GM12878 (cell line): ENCODE results near the gene BCKDK. TPM values are rescaled to one million over a fixed set of nuclear protein-coding genes. Genes with fewer than 3 reads are reported as not detected.

ENCODE experiments used
- ATAC-seq: fragments of 200-7000 bp; cut with Tn5 transposase; 3 replicates; pipeline ENCODE4 v1.9.1; 2020; ENCODE audit warnings: mild to moderate bottlenecking, moderate library complexity
- BruUV-seq: library from RNA; stranded (reverse); fragments of 400-500 nt; replicated peaks from 2 replicates; lab custom pipeline; 2021; lab: Mats Ljungman, UMichigan
- CTCF ChIA-PET: fragments of 300-600 bp; sonication (Branson Sonifier 250); formaldehyde crosslinking; extraction: SDS; loops from one replicate; lab custom pipeline; 2021; ENCODE audit warnings: inconsistent platforms; lab: Yijun Ruan, JAX
- POLR2A ChIA-PET: fragments of 350-600 bp; formaldehyde crosslinking; extraction: SDS; loops from one replicate; lab custom pipeline; 2021; ENCODE audit warnings: inconsistent platforms; lab: Charles Lee
- RAD21 ChIA-PET: fragments of 300-600 bp; sonication (Branson Sonifier 250); formaldehyde crosslinking; loops from one replicate; lab custom pipeline; 2023; ENCODE audit warnings: antibody characterized with exemption; ENCODE audit not compliant: unreplicated experiment; lab: Charles Lee
- SMC1A ChIA-PET: fragments of 300-600 bp; sonication (Branson Sonifier 250); formaldehyde crosslinking; loops from one replicate; lab custom pipeline; 2023; ENCODE audit not compliant: unreplicated experiment, uncharacterized antibody; lab: Charles Lee
- DNase-seq: peaks from one replicate; pipeline ENCODE4 v3.0.0-alpha.2; 2011; ENCODE audit warnings: low read depth, low spot score
- FAIRE-seq: peaks from 3 replicates; lab custom pipeline; 2011; peaks lifted over from hg19 to GRCh38; lab: Jason Lieb, UNC
- H2AFZ ChIP-seq: 2 replicates; pipeline ENCODE4 v1.6.0; 2011; ENCODE audit warnings: low read depth, low read length, control low read depth; ENCODE audit not compliant: control insufficient read depth
- H3K27ac ChIP-seq: 2 replicates; pipeline ENCODE4 v1.5.1; 2011; ENCODE audit warnings: control low read depth; ENCODE audit not compliant: control insufficient read depth, insufficient read depth
- H3K27me3 ChIP-seq, 2 experiments: replicated peaks in 1 of 2; 2 replicates each; pipeline versions ENCODE4 v1.6.0 to v1.6.1; 2011; ENCODE audit warnings: low read length in 1 of 2; ENCODE audit not compliant: control insufficient read depth in 2 of 2, insufficient read depth in 2 of 2
- H3K36me3 ChIP-seq, 2 experiments: 2 replicates each; pipeline ENCODE4 v1.5.1; 2011; ENCODE audit warnings: low read length in 1 of 2; ENCODE audit not compliant: control insufficient read depth in 2 of 2, insufficient read depth in 2 of 2
- H3K4me1 ChIP-seq: 2 replicates; pipeline ENCODE4 v1.6.1; 2011; ENCODE audit warnings: mild to moderate bottlenecking, low read length, moderate library complexity, mixed read lengths; ENCODE audit not compliant: control insufficient read depth, insufficient read depth
- H3K4me2 ChIP-seq: 2 replicates; pipeline ENCODE4 v1.6.0; 2011; ENCODE audit warnings: control low read depth; ENCODE audit not compliant: control insufficient read depth, insufficient read depth
- H3K4me3 ChIP-seq: fragments of 200-600 bp; sonication (generic); 2 replicates; pipeline ENCODE4 v1.5.1; 2016
- H3K79me2 ChIP-seq: 2 replicates; pipeline ENCODE4 v1.6.0; 2011; ENCODE audit warnings: low read length; ENCODE audit not compliant: control insufficient read depth, insufficient read depth
- H3K9ac ChIP-seq: 2 replicates; pipeline ENCODE4 v1.8.0; 2011; ENCODE audit warnings: low read length, control low read depth, mixed read lengths; ENCODE audit not compliant: control insufficient read depth, insufficient read depth
- H3K9me3 ChIP-seq: replicated peaks from 3 replicates; pipeline ENCODE4 v1.5.1; 2011; ENCODE audit warnings: mild to moderate bottlenecking, low read length; ENCODE audit not compliant: control insufficient read depth, insufficient read depth
- H4K20me1 ChIP-seq: 2 replicates; pipeline ENCODE4 v1.6.0; 2011; ENCODE audit not compliant: control insufficient read depth, insufficient read depth
- CREB1 ChIP-seq: IDR thresholded peaks from 2 replicates; pipeline ENCODE4 v1.6.1; 2012; ENCODE audit warnings: low read depth, mild to moderate bottlenecking, inconsistent platforms
- CREM ChIP-seq: IDR thresholded peaks from 2 replicates; pipeline ENCODE4 v1.6.1; 2014; ENCODE audit warnings: antibody characterized with exemption, low read depth
- HDGF ChIP-seq: fragments of 450-650 bp; IDR thresholded peaks from 2 replicates; pipeline ENCODE4 v1.6.1; 2016; ENCODE audit warnings: antibody characterized with exemption
- KDM1A ChIP-seq: fragments of 200-600 bp; sonication (generic); IDR thresholded peaks from 2 replicates; pipeline ENCODE4 v1.6.1; 2016; ENCODE audit warnings: borderline replicate concordance
- NBN ChIP-seq: fragments of 450-650 bp; IDR thresholded peaks from 2 replicates; pipeline ENCODE4 v1.6.1; 2016
- POLR2A ChIP-seq: IDR thresholded peaks from 2 replicates; pipeline ENCODE4 v1.6.1; 2011; ENCODE audit warnings: low read depth, mild to moderate bottlenecking, low read length
- POLR2AphosphoS5 ChIP-seq: IDR thresholded peaks from 2 replicates; pipeline ENCODE4 v1.6.1; 2011; ENCODE audit warnings: mild to moderate bottlenecking, low read length, inconsistent platforms
- RB1 ChIP-seq: fragments of 450-650 bp; formaldehyde crosslinking; IDR thresholded peaks from 2 replicates; pipeline ENCODE4 v1.6.1; 2017; ENCODE audit warnings: mild to moderate bottlenecking, borderline replicate concordance
- ZBED1 ChIP-seq: IDR thresholded peaks from 2 replicates; pipeline ENCODE4 v1.6.1; 2016; ENCODE audit warnings: borderline replicate concordance
- ZNF217 ChIP-seq: fragments of 450-650 bp; IDR thresholded peaks from 2 replicates; pipeline ENCODE4 v1.6.1; 2017; ENCODE audit warnings: antibody characterized with exemption, mild to moderate bottlenecking
- ZNF384 ChIP-seq: IDR thresholded peaks from 2 replicates; pipeline ENCODE4 v1.6.1; 2012; ENCODE audit warnings: low read depth, mild to moderate bottlenecking, low read length, improper control_type of control experiment, borderline replicate concordance
- WGBS: methylation state at CpG from one replicate; pipeline ENCODE4 v1.1.6; 2016; ENCODE audit warnings: low lambda C conversion rate; ENCODE audit not compliant: insufficient replicate concordance, insufficient coverage; ENCODE audit errors: missing lambda C conversion rate; 5-methylcytosine and 5-hydroxymethylcytosine counted together
- in situ Hi-C: fragments of 300-500 bp; cut with MboI; formaldehyde crosslinking; loops from 9 replicates; pipeline ENCODE4 v1.14.3; 2018; ENCODE audit warnings: mixed read lengths
- intact Hi-C: fragments of 100-400 bp; cut with micrococcal nuclease; formaldehyde crosslinking; loops from one replicate; pipeline ENCODE4 v1.14.2; 2022; ENCODE audit not compliant: unreplicated experiment
- polyA plus RNA-seq, 11 experiments: library from polyadenylated mRNA; depleted of rRNA in 4 of 11; unstranded in 6 of 11; stranded (reverse) in 5 of 11; fragments of >200 nt; fragmentation: Nextera tagmentation in 4 of 11; fragmentation: Illumina TruSeq in 1 of 11; extraction: Ambion mirVana in 4 of 11; extraction: Trizol in 1 of 11; gene quantifications; 1 replicate in 1 of 11; 2 replicates in 10 of 11; pipeline versions ENCODE4 v1.2.1 to v1.2.3, GENCODE V29; 2011 to 2016; ENCODE audit warnings: inconsistent platforms in 2 of 11, missing spikeins in 2 of 11, low read depth in 1 of 11
- total RNA-seq, 4 experiments: library from RNA; depleted of rRNA in 3 of 4; stranded (reverse); fragments of >200 nt in 3 of 4; fragmentation: Illumina TruSeq in 1 of 4; extraction: Trizol in 1 of 4; gene quantifications; 2 replicates each; pipeline versions ENCODE4 v1.2.1 to v1.2.3, GENCODE V29; 2013 to 2021

BCKDK gene
- total and polyA plus RNA-seq, 10 of the 15 experiments (the other 5 are each of a cell fraction or from before 2014, with no cell fraction given), result 0.68 to 56.6 (median 32.8) TPM

DNA sequence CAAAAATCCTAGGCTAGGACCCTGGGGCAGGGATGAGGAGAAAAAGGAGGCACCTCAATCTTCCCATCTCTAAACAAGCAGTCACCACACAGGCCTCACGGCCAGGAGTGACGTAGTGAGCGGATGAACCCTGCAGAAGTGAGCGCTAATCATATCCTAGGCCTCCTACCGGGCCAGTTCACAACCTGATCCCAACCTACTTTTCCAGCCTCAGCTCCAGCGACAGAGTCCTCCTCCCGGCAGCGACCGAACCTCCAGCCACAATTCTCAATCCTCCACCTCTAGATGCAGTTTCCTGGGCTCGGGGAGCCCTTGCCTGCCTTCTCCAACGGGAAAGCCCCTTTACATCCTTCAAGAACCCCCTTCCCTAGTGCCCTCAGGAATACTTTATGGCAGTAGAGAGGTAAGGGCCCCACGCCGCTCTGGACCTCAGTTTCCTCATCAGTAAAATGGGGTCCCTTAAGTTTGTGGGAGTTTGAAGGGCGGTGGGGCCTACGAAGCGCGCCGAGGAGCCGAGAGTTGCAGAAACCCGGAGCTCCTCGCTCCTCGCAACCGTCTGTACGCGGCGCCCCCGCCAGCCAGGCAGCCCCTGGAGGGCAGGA lies 35.5 kb upstream of the BCKDK start:
- in situ Hi-C loops (no loop called here), intact Hi-C loops (loop anchor here (5.0 to 10.0 kb wide), 2 partner anchors 70 to 78 kb away; no protein-coding TSS in a partner anchor)
- Histone ChIP-seq H3K27me3 (no peaks in the 10 kb centered on the region), H3K9ac (peak overlapping the region; percentile 90), H3K9me3 (no peaks in the 10 kb centered on the region), H3K79me2 (peaks cover 56% of the 10 kb centered on the region), H3K36me3 (peaks cover 7% of the 10 kb centered on the region in 2 experiments; a peak in 3 of 4 replicates), H4K20me1 (no peaks in the 10 kb centered on the region), H3K4me3 (peak overlapping the region; percentile 86), H3K27ac (peak overlapping the region; percentile 89), H3K4me2 (peak overlapping the region; percentile 98), H3K4me1 (peaks cover 3% of the 10 kb centered on the region; the same call in 1 of the 2 replicates), H2AFZ (peak overlapping the region; percentile 27)
- RAD21 ChIA-PET, result interaction anchor here (1.0 to 1.9 kb wide), 6 partner anchors 19 to 229 kb away, joined by 3 to 12 read pairs (median 5); partner anchors contain the start of gene STX4
- TF ChIP-seq ZBED1 (no peak), CREB1 (peak; percentile 32; the same call in 1 of the 2 replicates), POLR2A (0 out of 2 replicates have a peak, but pooled peaks have one; percentile 16), ZNF384 (no peak), ZNF217 (no peak), KDM1A (no peak), NBN (peak; percentile 47; the same call in 1 of the 2 replicates), HDGF (0 out of 2 replicates have a peak, but pooled peaks have one; percentile 24), POLR2AphosphoS5 (no peak), RB1 (no peak), CREM (peak; percentile 62)
- FAIRE-seq (no peak), DNase-seq (no peak), ATAC-seq (peak; percentile 34)
- POLR2A ChIA-PET, result interaction anchor here (0.5 to 4.2 kb wide), 10 partner anchors 8 to 596 kb away, joined by 3 to 21 read pairs (median 4); partner anchors contain the start of genes KAT8 and STX4
- CTCF ChIA-PET, result interaction anchor here (1.9 to 2.4 kb wide), 3 partner anchors 23 to 388 kb away, joined by 7 to 15 read pairs (median 10); no protein-coding TSS in a partner anchor
- WGBS, result under 1% methylated on average over 27 of the region's 27 CpGs
- no TSS peak for BruUV-seq
- SMC1A ChIA-PET, result interaction anchor here (0.6 to 2.8 kb wide), 4 partner anchors 11 to 87 kb away, joined by 3 to 10 read pairs (median 4); partner anchors contain the start of gene HSD3B7
